A549 (cell line): ENCODE results near the gene NOXA1. TPM values are rescaled to one million over a fixed set of nuclear protein-coding genes. Genes with fewer than 3 reads are reported as not detected.
A peak's percentile ranks its signal among the peaks of the same experiment; 100 is the strongest.

Experiments
- ATAC-seq, 2 experiments: fragments of 200-7000 bp in 1 of 2; fragments of >200 bp in 1 of 2; cut with Nextera tagmentation in 1 of 2; cut with Tn5 transposase in 1 of 2; 3 replicates each; pipeline versions ENCODE4 v1.8.0 to v1.9.1; 2018 to 2020; ENCODE audit warnings: mild to moderate bottlenecking in 1 of 2, moderate library complexity in 1 of 2
- CTCF ChIA-PET: fragments of 300-600 bp; sonication (Branson Sonifier 250); formaldehyde crosslinking; extraction: SDS; loops from one replicate; lab custom pipeline; 2021; ENCODE audit warnings: antibody characterized with exemption, inconsistent platforms; lab: Yijun Ruan, JAX
- POLR2A ChIA-PET: fragments of 350-600 bp; formaldehyde crosslinking; extraction: SDS; loops from one replicate; lab custom pipeline; 2021; ENCODE audit warnings: antibody characterized with exemption, inconsistent platforms; lab: Yijun Ruan, JAX
- DNase-seq, 2 experiments: peaks; one replicate each; pipeline versions ENCODE4 v3.0.0 to v3.0.0-alpha.2; 2011 to 2016; ENCODE audit warnings: low read depth in 1 of 2, low spot score in 1 of 2
- FAIRE-seq: peaks from 2 replicates; lab custom pipeline; 2011; peaks lifted over from hg19 to GRCh38; lab: Jason Lieb, UNC
- H3K27ac ChIP-seq, 2 experiments: fragments of >200 bp; sonication (Bioruptor Twin); formaldehyde crosslinking; 3 replicates each; pipeline ENCODE4 v1.5.1; 2016 to 2017
- H3K4me1 ChIP-seq: fragments of >200 bp; sonication (Bioruptor Twin); formaldehyde crosslinking; 3 replicates; pipeline ENCODE4 v1.6.1; 2016
- H3K4me2 ChIP-seq: fragments of >200 bp; sonication (Bioruptor Twin); formaldehyde crosslinking; 3 replicates; pipeline ENCODE4 v1.6.1; 2016
- H3K4me3 ChIP-seq: fragments of >200 bp; sonication (Bioruptor Twin); formaldehyde crosslinking; 3 replicates; pipeline ENCODE4 v1.5.1; 2016
- H3K9me3 ChIP-seq: fragments of >200 bp; sonication (Bioruptor Twin); formaldehyde crosslinking; 3 replicates; pipeline ENCODE4 v1.6.1; 2016
- BHLHE40 ChIP-seq: IDR thresholded peaks from 2 replicates; pipeline ENCODE4 v1.6.1; 2012; ENCODE audit warnings: low read depth, low read length, inconsistent platforms
- FOSB ChIP-seq: fragments of 250-450 bp; sonication (Bioruptor Pico); IDR thresholded peaks from 2 replicates; pipeline ENCODE4 v1.5.0; 2020; ENCODE audit warnings: mild to moderate bottlenecking, moderate library complexity
- FOSL2 ChIP-seq, 2 experiments: fragments of 450-650 bp in 1 of 2; fragments of >200 bp in 1 of 2; sonication (Bioruptor Twin) in 1 of 2; formaldehyde crosslinking; IDR thresholded peaks; 2 replicates each; pipeline versions ENCODE4 v1.5.0 to v1.6.1; 2016 to 2020; ENCODE audit warnings: mild to moderate bottlenecking in 1 of 2, moderate library complexity in 1 of 2
- HOXA7 ChIP-seq: fragments of 250-450 bp; sonication (Bioruptor Pico); IDR thresholded peaks from 2 replicates; pipeline ENCODE4 v1.5.0; 2020; ENCODE audit warnings: mild to moderate bottlenecking, moderate library complexity
- HOXB13 ChIP-seq: fragments of 250-450 bp; sonication (Bioruptor Pico); IDR thresholded peaks from 2 replicates; pipeline ENCODE4 v1.5.0; 2020; ENCODE audit warnings: low read depth, mild to moderate bottlenecking, moderate library complexity
- HOXB5 ChIP-seq: fragments of 250-450 bp; sonication (Bioruptor Pico); IDR thresholded peaks from 2 replicates; pipeline ENCODE4 v1.5.0; 2020; ENCODE audit warnings: mild to moderate bottlenecking, moderate library complexity
- JUNB ChIP-seq: fragments of >200 bp; sonication (Bioruptor Twin); formaldehyde crosslinking; IDR thresholded peaks from 2 replicates; pipeline ENCODE4 v1.6.1; 2016
- KDM1A ChIP-seq: fragments of 200-600 bp; sonication (generic); IDR thresholded peaks from 2 replicates; pipeline ENCODE4 v1.6.1; 2016; ENCODE audit warnings: low read depth, mild to moderate bottlenecking
- KDM5A ChIP-seq: fragments of 200-600 bp; sonication (generic); IDR thresholded peaks from 2 replicates; pipeline ENCODE4 v1.6.1; 2016; ENCODE audit warnings: antibody characterized with exemption, mild to moderate bottlenecking
- NFE2L2 ChIP-seq: fragments of 150-350 bp; conservative IDR thresholded peaks from 2 replicates; pipeline ENCODE4 v1.6.1; 2014; ENCODE audit warnings: low read length
- NPAS2 ChIP-seq: fragments of 250-450 bp; sonication (Bioruptor Pico); IDR thresholded peaks from 2 replicates; pipeline ENCODE4 v1.8.0; 2022; ENCODE audit warnings: mild to moderate bottlenecking, moderate library complexity, borderline replicate concordance
- PHF8 ChIP-seq: fragments of 200-600 bp; sonication (generic); IDR thresholded peaks from 2 replicates; pipeline ENCODE4 v1.6.1; 2016; ENCODE audit warnings: low read depth, mild to moderate bottlenecking, antibody characterized with exemption, moderate library complexity, borderline replicate concordance
- RFX5 ChIP-seq: fragments of 450-650 bp; IDR thresholded peaks from 2 replicates; pipeline ENCODE4 v1.7.1; 2014; ENCODE audit warnings: antibody characterized with exemption, mild to moderate bottlenecking, moderate library complexity
- SMC3 ChIP-seq: fragments of >200 bp; sonication (Bioruptor Twin); formaldehyde crosslinking; IDR thresholded peaks from 3 replicates; pipeline ENCODE4 v1.6.1; 2018; ENCODE audit warnings: inconsistent platforms
- TP53 ChIP-seq: fragments of 250-450 bp; sonication (Bioruptor Pico); IDR thresholded peaks from 2 replicates; pipeline ENCODE4 v1.5.0; 2021; ENCODE audit warnings: mild to moderate bottlenecking, moderate library complexity
- ZC3H11A ChIP-seq: fragments of 450-650 bp; IDR thresholded peaks from 2 replicates; pipeline ENCODE4 v1.6.1; 2014; ENCODE audit warnings: antibody characterized with exemption, mild to moderate bottlenecking
- ZNF302 ChIP-seq: fragments of 250-450 bp; sonication (Bioruptor Pico); IDR thresholded peaks from 2 replicates; pipeline ENCODE4 v1.9.0; 2021; ENCODE audit warnings: inconsistent platforms, mild to moderate bottlenecking, moderate library complexity
- ZSCAN20 ChIP-seq: fragments of 250-450 bp; sonication (Bioruptor Pico); IDR thresholded peaks from 2 replicates; pipeline ENCODE4 v1.8.0; 2022; ENCODE audit warnings: mild to moderate bottlenecking, moderate library complexity
- WGBS: methylation state at CpG from one replicate; pipeline ENCODE4 v1.1.6; 2017; ENCODE audit errors: missing lambda C conversion rate; 5-methylcytosine and 5-hydroxymethylcytosine counted together
- polyA plus RNA-seq, 4 experiments: library from polyadenylated mRNA; depleted of rRNA in 3 of 4; stranded (reverse); fragments of >200 nt; fragmentation: RNase III in 1 of 4; extraction: RNeasy Plus Mini Kit Qiagen cat#74134 plus additional on column Dnase treatment in 1 of 4; gene quantifications; 2 replicates in 3 of 4; 3 replicates in 1 of 4; pipeline ENCODE4 v1.2.3, GENCODE V29; 2011 to 2017
- TF ChIP-seq, protein P1 (sequence below): IDR thresholded peaks from 2 replicates; pipeline ENCODE4 v1.6.1; 2012
- TF ChIP-seq, protein P2 (sequence below): fragments of >200 bp; sonication (Bioruptor Twin); formaldehyde crosslinking; IDR thresholded peaks from 2 replicates; pipeline ENCODE4 v1.6.1; 2016
- TF ChIP-seq, protein P3 (sequence below): fragments of 200-600 bp; sonication (generic); IDR thresholded peaks from 2 replicates; pipeline ENCODE4 v1.6.1; 2016; ENCODE audit warnings: antibody characterized with exemption, mild to moderate bottlenecking, moderate library complexity
- TF ChIP-seq, protein P4 (sequence below): fragments of 250-450 bp; sonication (Bioruptor Pico); IDR thresholded peaks from 2 replicates; pipeline ENCODE4 v1.5.0; 2020; ENCODE audit warnings: low read depth, mild to moderate bottlenecking, moderate library complexity

The NOXA1 gene
- polyA plus RNA-seq, 2 of the 4 experiments (the other 2 are of a cell fraction): 0.44 to 1.5 TPM

DNA sequence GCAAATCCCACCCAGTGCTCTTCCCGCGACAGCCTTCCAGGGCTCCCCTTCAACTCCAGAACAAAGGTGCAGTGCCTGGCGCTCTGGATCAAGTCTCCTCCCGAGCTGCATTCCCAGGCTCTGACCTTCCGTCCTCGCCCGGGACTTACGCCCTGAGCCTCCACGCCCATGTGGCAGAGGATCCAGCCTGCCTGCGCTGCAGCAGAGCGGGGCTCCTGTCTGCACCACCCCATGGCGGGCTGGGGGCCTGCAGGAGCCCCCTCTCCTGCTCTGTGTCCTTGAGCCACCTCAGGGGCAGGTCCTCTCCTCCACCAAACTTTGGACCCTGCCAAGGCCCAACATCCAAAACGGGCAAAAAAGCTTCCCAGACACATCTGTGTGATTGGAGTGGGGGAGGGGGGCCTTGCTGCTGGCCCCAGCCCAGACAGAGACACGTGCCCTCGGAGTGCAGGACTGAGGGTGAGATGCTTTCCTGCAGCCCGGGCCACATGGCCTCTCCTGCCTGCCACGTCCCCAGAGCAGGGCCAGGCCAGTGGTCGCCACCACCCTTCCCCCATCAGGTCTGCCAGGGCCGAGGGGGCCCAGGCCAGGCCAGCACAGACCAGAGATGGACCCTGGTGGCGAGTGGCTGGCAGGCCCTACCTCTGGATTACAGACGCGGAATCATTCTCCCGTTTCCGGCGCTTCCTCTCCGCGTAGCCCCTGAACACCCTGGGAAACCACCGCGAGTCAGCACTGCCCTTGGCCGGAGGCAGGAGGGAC is 31.6 kb downstream of the NOXA1 start:
- 84% methylated on average over 26 of the region's 30 CpGs for WGBS
- Histone ChIP-seq H3K4me2 (peak overlapping the region; percentile 43), H3K4me3 (no peak overlapping the region), H3K4me1 (peaks cover 37% of the 10 kb centered on the region), H3K9me3 (no peaks in the 10 kb centered on the region), H3K27ac (peak overlapping the region in 1 of 2 experiments; percentile 46; a peak in 2 of 6 replicates)
- TF ChIP-seq ZC3H11A: no peak
- TF ChIP-seq, protein P1, sequence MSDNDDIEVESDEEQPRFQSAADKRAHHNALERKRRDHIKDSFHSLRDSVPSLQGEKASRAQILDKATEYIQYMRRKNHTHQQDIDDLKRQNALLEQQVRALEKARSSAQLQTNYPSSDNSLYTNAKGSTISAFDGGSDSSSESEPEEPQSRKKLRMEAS: 0 out of 2 replicates have a peak, but pooled peaks have one; percentile 41
- ChIA-PET CTCF (interaction anchor here (1.0 to 5.8 kb wide), 4 partner anchors 10 to 153 kb away, joined by 3 to 35 read pairs (median 9); partner anchors contain the start of genes EXD3, NOXA1 and NRARP), POLR2A (no interaction called here)
- no peak for ATAC-seq
- no peak for FAIRE-seq
- DNase-seq: no peak

DNA sequence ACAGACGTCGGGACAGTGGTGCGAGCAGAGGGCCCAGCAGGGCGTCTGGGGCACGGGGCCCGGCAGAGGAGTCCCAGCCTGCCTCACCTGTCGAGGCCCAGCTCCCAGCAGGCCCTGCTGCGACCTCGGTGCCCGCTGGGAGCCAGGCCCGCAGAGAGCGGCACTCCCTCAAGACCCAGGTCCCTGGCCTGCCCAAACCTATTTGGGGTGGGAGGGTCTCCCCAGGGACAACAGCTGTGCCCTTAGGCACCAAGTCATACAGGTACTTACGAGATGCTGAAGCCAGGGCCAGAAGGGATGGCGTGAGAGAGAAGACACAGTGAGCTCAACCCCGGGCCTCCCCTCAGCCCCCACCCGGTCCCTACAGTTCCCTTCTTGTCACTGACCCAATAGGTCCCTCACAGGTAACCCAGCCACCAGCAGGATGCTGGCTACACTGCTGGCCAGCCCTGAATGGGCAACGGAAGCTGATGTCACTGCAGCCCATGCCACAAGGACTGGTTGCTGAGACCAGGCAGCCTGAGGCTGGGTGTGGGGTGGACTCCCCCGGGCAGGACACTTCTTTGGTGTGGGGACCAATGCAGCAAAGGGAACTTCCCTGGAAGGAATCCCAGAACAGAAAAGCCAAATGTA is 32.3 kb downstream of the NOXA1 start:
- DNase-seq: no peak
- Histone ChIP-seq H3K4me1 (peaks cover 38% of the 10 kb centered on the region), H3K9me3 (no peaks in the 10 kb centered on the region), H3K4me3 (no peak overlapping the region), H3K27ac (peak overlapping the region in 1 of 2 experiments; percentile 46; a peak in 2 of 6 replicates), H3K4me2 (no peak overlapping the region)
- CTCF ChIA-PET: interaction anchor here (1.0 to 5.8 kb wide), 4 partner anchors 11 to 153 kb away, joined by 3 to 35 read pairs (median 9); partner anchors contain the start of genes EXD3, NOXA1 and NRARP
- POLR2A ChIA-PET: no interaction called here
- 97% methylated on average over 6 of the region's 18 CpGs for WGBS
- TF ChIP-seq BHLHE40 (no peak), HOXB5 (CRISPR knock-in tag) (no peak), ZNF302 (CRISPR knock-in tag) (no peak), KDM1A (no peak), SMC3 (no peak), FOSB (CRISPR knock-in tag) (no peak), NFE2L2 (no peak), TP53 (CRISPR knock-in tag) (no peak), ZSCAN20 (CRISPR knock-in tag) (no peak), JUNB (no peak), FOSL2 (IDR thresholded peaks at IDR 0.05) (no peak), FOSL2 (CRISPR knock-in tag; IDR thresholded peaks at IDR 0.05) (no peak), HOXA7 (CRISPR knock-in tag) (no peak), KDM5A (no peak), RFX5 (no peak), NPAS2 (no peak), PHF8 (no peak), HOXB13 (CRISPR knock-in tag) (no peak)
- TF ChIP-seq, protein P2, sequence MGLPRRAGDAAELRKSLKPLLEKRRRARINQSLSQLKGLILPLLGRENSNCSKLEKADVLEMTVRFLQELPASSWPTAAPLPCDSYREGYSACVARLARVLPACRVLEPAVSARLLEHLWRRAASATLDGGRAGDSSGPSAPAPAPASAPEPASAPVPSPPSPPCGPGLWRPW: no peak
- TF ChIP-seq, protein P3, sequence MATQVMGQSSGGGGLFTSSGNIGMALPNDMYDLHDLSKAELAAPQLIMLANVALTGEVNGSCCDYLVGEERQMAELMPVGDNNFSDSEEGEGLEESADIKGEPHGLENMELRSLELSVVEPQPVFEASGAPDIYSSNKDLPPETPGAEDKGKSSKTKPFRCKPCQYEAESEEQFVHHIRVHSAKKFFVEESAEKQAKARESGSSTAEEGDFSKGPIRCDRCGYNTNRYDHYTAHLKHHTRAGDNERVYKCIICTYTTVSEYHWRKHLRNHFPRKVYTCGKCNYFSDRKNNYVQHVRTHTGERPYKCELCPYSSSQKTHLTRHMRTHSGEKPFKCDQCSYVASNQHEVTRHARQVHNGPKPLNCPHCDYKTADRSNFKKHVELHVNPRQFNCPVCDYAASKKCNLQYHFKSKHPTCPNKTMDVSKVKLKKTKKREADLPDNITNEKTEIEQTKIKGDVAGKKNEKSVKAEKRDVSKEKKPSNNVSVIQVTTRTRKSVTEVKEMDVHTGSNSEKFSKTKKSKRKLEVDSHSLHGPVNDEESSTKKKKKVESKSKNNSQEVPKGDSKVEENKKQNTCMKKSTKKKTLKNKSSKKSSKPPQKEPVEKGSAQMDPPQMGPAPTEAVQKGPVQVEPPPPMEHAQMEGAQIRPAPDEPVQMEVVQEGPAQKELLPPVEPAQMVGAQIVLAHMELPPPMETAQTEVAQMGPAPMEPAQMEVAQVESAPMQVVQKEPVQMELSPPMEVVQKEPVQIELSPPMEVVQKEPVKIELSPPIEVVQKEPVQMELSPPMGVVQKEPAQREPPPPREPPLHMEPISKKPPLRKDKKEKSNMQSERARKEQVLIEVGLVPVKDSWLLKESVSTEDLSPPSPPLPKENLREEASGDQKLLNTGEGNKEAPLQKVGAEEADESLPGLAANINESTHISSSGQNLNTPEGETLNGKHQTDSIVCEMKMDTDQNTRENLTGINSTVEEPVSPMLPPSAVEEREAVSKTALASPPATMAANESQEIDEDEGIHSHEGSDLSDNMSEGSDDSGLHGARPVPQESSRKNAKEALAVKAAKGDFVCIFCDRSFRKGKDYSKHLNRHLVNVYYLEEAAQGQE: no peak
- TF ChIP-seq, protein P4, sequence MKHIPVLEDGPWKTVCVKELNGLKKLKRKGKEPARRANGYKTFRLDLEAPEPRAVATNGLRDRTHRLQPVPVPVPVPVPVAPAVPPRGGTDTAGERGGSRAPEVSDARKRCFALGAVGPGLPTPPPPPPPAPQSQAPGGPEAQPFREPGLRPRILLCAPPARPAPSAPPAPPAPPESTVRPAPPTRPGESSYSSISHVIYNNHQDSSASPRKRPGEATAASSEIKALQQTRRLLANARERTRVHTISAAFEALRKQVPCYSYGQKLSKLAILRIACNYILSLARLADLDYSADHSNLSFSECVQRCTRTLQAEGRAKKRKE (CRISPR knock-in tag): no peak
- TF ChIP-seq, all 56 proteins: peak for 0
- ATAC-seq (no peak), FAIRE-seq (no peak)
